ENCODE measurements around the gene GNG8.

DNA sequence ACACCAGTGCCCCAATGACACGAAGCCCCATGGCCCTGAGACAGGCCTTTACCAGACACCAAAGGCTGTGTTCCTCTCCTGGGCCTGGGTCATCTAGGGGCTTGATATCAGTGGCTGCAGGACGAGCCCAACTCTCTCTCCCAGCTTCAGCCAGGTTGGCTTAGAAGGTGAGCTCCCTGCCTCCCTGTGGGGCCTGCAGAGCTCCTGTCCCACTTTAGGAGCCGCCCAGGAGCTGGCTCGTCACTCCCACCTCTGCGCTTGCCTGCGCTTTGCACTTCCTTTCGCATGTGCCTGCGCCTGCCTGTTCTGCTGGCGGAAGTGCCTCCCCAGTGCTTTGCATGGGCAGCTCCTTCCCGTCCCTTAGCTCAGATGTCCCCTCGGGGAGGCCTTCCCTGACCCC, 30.0 kb downstream of the GNG8 start:
- TF ChIP-seq, protein P1, sequence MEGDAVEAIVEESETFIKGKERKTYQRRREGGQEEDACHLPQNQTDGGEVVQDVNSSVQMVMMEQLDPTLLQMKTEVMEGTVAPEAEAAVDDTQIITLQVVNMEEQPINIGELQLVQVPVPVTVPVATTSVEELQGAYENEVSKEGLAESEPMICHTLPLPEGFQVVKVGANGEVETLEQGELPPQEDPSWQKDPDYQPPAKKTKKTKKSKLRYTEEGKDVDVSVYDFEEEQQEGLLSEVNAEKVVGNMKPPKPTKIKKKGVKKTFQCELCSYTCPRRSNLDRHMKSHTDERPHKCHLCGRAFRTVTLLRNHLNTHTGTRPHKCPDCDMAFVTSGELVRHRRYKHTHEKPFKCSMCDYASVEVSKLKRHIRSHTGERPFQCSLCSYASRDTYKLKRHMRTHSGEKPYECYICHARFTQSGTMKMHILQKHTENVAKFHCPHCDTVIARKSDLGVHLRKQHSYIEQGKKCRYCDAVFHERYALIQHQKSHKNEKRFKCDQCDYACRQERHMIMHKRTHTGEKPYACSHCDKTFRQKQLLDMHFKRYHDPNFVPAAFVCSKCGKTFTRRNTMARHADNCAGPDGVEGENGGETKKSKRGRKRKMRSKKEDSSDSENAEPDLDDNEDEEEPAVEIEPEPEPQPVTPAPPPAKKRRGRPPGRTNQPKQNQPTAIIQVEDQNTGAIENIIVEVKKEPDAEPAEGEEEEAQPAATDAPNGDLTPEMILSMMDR (IDR thresholded peaks at IDR 0.05), result no peak
- no peak for TF ChIP-seq POLR2A (IDR thresholded peaks at IDR 0.05)
